OCI-LY3 (cell line): ENCODE measurements around the gene EPC2.

ENCODE experiments used
- CTCF ChIP-seq: fragments of 200-600, 300-600 bp; sonication (generic); IDR thresholded peaks from 2 replicates; pipeline ENCODE4 v1.5.1; 2014; ENCODE audit warnings: antibody characterized with exemption, low read length, low read depth
- EZH2phosphoT487 ChIP-seq: fragments of 200-600 bp; shearing (Covaris generic); IDR thresholded peaks from 2 replicates; pipeline ENCODE4 v1.6.1; 2018; ENCODE audit warnings: antibody characterized with exemption, mixed run types, low read depth

- TF ChIP-seq CTCF: no peak
- no peak for TF ChIP-seq EZH2phosphoT487
Measured at GRCh38 chr2:148642112-148642744, 2.3 kb upstream of the EPC2 start.
